ENCODE results near the gene RBM38.
"Not testable (repeated sequence)": the region's sequence is repeated elsewhere in the genome, so short reads cannot be mapped to it uniquely, and the experiment has no call there.

Gene RBM38

GRCh38 chr20:57390604-57391438 lies at the start of gene RBM38:
Gene RBM38 (plus strand): TSS chr20:57391396. CDS start chr20:57391582, 186 bp downstream.
- H3K4me3 ChIP-seq (ENCODE audit: low read length in 2 of 2): peak within 1 kb of the TSS; percentile 68 to 84
- H3K9ac ChIP-seq (ENCODE audit: low read length in 2 of 2): peak within 1 kb of the TSS; percentile 80 to 87
- H3K9me3 ChIP-seq (ENCODE audit: control insufficient read depth in 2 of 2, low read length in 2 of 2): no peaks in the 10 kb centered on the region
- H3K27ac ChIP-seq (ENCODE audit: low read length): peak within 1 kb of the TSS; percentile 89
- H3K27me3 ChIP-seq (ENCODE audit: control insufficient read depth in 1 of 2, insufficient read depth in 2 of 2, low read length in 2 of 2): no peaks in the 10 kb centered on the region
- peaks cover 9% of the 10 kb centered on the region in 2 donors for H3K36me3 ChIP-seq (ENCODE audit: control insufficient read depth in 2 of 2, insufficient read depth in 2 of 2, low read length in 2 of 2)
- H3K4me1 ChIP-seq (ENCODE audit: control insufficient read depth, insufficient read depth, low read length): peaks cover 53% of the 10 kb centered on the region

- Histone ChIP-seq H3K36me3 (ENCODE audit: control insufficient read depth in 2 of 2, insufficient read depth in 2 of 2, low read length in 2 of 2) (no peaks in the 10 kb centered on the region), H3K4me1 (ENCODE audit: control insufficient read depth, insufficient read depth, low read length) (no peaks in the 10 kb centered on the region), H3K27ac (ENCODE audit: low read length) (no peak overlapping the region), H3K27me3 (ENCODE audit: control insufficient read depth in 1 of 2, insufficient read depth in 2 of 2, low read length in 2 of 2) (peaks cover under 1 to 10% of the 10 kb centered on the region in 2 donors), H3K9ac (ENCODE audit: low read length in 2 of 2) (no peak overlapping the region), H3K9me3 (ENCODE audit: control insufficient read depth in 2 of 2, low read length in 2 of 2) (no peaks in the 10 kb centered on the region), H3K4me3 (ENCODE audit: low read length in 2 of 2) (no peak overlapping the region)
Measured at GRCh38 chr20:57341663-57342062, 49.5 kb upstream of the RBM38 start.

- H3K27ac ChIP-seq (ENCODE audit: low read length): no peak overlapping the region
- no peak overlapping the region for H3K4me3 ChIP-seq (ENCODE audit: low read length in 2 of 2)
- no peaks in the 10 kb centered on the region for H3K4me1 ChIP-seq (ENCODE audit: control insufficient read depth, insufficient read depth, low read length)
- H3K9ac ChIP-seq (ENCODE audit: low read length in 2 of 2): no peak overlapping the region
- no peaks in the 10 kb centered on the region for H3K36me3 ChIP-seq (ENCODE audit: control insufficient read depth in 2 of 2, insufficient read depth in 2 of 2, low read length in 2 of 2)
- peaks cover 1 to 7% of the 10 kb centered on the region in 2 donors for H3K27me3 ChIP-seq (ENCODE audit: control insufficient read depth in 1 of 2, insufficient read depth in 2 of 2, low read length in 2 of 2)
- H3K9me3 ChIP-seq (ENCODE audit: control insufficient read depth in 2 of 2, low read length in 2 of 2): no peaks in the 10 kb centered on the region
Measured at GRCh38 chr20:57342829-57343228, 48.4 kb upstream of the RBM38 start.

DNA sequence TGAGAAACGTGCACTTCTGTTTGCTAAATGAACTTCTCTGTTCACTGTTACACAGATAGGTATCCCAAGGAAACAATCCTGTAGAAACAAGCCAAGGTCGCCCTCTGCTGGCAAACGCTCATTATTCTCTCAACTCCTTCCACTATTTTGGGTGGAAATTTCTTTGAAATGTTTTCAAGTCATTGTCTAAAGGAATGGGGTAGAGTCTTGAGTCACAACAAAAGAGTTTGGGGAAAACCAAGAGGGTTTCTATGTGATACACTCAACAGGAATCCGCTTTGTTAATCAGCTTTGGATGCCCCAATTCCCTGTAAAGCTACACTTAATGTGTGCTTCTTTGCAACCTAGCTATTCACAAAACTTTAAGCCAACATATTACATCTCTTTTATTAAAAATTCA lies 44.7 kb upstream of the RBM38 start:
- Histone ChIP-seq H3K36me3 (ENCODE audit: control insufficient read depth in 2 of 2, insufficient read depth in 2 of 2, low read length in 2 of 2) (no peaks in the 10 kb centered on the region), H3K27ac (ENCODE audit: low read length) (no peak overlapping the region), H3K4me3 (ENCODE audit: low read length in 2 of 2) (no peak overlapping the region), H3K27me3 (ENCODE audit: control insufficient read depth in 1 of 2, insufficient read depth in 2 of 2, low read length in 2 of 2) (peaks cover 4% of the 10 kb centered on the region in 2 donors), H3K9me3 (ENCODE audit: control insufficient read depth in 2 of 2, low read length in 2 of 2) (no peaks in the 10 kb centered on the region), H3K9ac (ENCODE audit: low read length in 2 of 2) (no peak overlapping the region), H3K4me1 (ENCODE audit: control insufficient read depth, insufficient read depth, low read length) (peaks cover 2% of the 10 kb centered on the region)

- Histone ChIP-seq H3K4me1 (ENCODE audit: control insufficient read depth, insufficient read depth, low read length) (peaks cover 10% of the 10 kb centered on the region), H3K27ac (ENCODE audit: low read length) (no peak overlapping the region), H3K9ac (ENCODE audit: low read length in 2 of 2) (no peak overlapping the region), H3K4me3 (ENCODE audit: low read length in 2 of 2) (no peak overlapping the region), H3K9me3 (ENCODE audit: control insufficient read depth in 2 of 2, low read length in 2 of 2) (no peaks in the 10 kb centered on the region), H3K27me3 (ENCODE audit: control insufficient read depth in 1 of 2, insufficient read depth in 2 of 2, low read length in 2 of 2) (peaks cover 4% of the 10 kb centered on the region in 2 donors), H3K36me3 (ENCODE audit: control insufficient read depth in 2 of 2, insufficient read depth in 2 of 2, low read length in 2 of 2) (no peaks in the 10 kb centered on the region)
Measured at GRCh38 chr20:57347393-57347792, 43.8 kb upstream of the RBM38 start.

- not testable (repeated sequence) for H3K9me3 ChIP-seq (ENCODE audit: control insufficient read depth in 2 of 2, low read length in 2 of 2); H3K9ac ChIP-seq (ENCODE audit: low read length in 2 of 2); H3K27ac ChIP-seq (ENCODE audit: low read length); H3K4me3 ChIP-seq (ENCODE audit: low read length in 2 of 2); H3K36me3 ChIP-seq (ENCODE audit: control insufficient read depth in 2 of 2, insufficient read depth in 2 of 2, low read length in 2 of 2); H3K27me3 ChIP-seq (ENCODE audit: control insufficient read depth in 1 of 2, insufficient read depth in 2 of 2, low read length in 2 of 2)
- peaks cover 10% of the 10 kb centered on the region for H3K4me1 ChIP-seq (ENCODE audit: control insufficient read depth, insufficient read depth, low read length)
Measured at GRCh38 chr20:57348200-57348921, 42.8 kb upstream of the RBM38 start.

DNA sequence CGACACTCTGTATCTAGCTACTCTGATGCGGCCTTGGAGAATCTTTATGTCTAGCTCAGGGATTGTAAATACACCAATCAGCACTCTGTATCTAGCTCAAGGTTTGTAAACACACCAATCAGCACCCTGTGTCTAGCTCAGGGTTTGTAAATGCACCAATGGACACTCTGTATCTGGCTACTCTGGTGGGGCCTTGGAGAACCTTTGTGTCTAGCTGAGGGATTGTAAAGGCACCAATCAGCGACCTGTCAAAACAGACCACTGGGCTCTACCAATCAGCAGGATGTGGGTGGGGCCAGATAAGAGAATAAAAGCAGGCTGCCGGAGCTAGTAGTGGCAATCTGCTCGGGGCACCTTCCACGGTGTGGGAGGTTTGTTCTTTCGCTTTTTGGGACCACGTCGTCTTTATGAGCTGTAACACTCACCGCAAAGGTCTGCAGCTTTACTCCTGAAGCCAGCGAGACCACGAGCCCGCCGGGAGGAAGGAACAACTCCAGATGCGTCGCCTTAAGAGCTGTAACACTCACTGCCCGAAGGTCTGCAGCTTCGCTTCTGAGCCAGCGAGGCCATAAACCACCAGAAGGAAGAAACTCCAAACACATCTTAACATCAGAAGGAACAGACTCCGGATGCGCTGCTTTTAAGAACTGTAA lies 42.1 kb upstream of the RBM38 start:
- not testable (repeated sequence) for H3K27ac ChIP-seq (ENCODE audit: low read length); H3K27me3 ChIP-seq (ENCODE audit: control insufficient read depth in 1 of 2, insufficient read depth in 2 of 2, low read length in 2 of 2); H3K9me3 ChIP-seq (ENCODE audit: control insufficient read depth in 2 of 2, low read length in 2 of 2); H3K9ac ChIP-seq (ENCODE audit: low read length in 2 of 2); H3K4me3 ChIP-seq (ENCODE audit: low read length in 2 of 2)
- peaks cover 8 to 12% of the 10 kb centered on the region in 2 donors for H3K36me3 ChIP-seq (ENCODE audit: control insufficient read depth in 2 of 2, insufficient read depth in 2 of 2, low read length in 2 of 2)
- H3K4me1 ChIP-seq (ENCODE audit: control insufficient read depth, insufficient read depth, low read length): peaks cover 10% of the 10 kb centered on the region

DNA sequence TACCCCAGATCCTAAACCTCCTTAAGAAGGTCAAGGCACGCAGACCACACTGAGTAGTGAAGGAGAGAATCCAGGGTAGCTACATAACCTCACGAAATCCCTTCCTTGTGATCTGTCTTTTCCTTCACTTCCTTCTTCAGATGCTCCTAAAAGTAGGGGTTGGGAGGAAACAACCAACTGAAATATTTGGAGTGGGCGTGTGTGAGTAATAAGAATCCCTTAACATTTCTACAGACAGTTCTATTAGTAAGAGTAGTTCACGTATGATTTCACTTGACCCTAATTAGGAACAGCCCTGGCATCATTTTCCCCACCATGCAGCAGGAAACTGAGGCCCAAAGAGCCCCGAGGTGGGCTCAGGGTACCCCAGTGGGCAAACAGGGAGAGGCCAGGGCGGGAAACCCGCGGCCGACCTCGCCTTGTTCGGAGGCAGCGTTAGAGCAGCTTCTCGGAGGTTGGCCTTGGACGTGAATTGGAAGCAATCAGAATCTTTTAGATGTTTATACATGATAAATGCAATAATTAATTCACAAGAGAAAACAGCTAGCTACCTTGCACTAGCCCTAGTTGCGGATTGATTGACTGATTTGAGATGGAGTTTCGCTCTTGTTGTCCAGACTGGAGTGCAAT lies 41.0 kb upstream of the RBM38 start:
- H3K9ac ChIP-seq (ENCODE audit: low read length in 2 of 2): no peak overlapping the region
- H3K27me3 ChIP-seq (ENCODE audit: control insufficient read depth in 1 of 2, insufficient read depth in 2 of 2, low read length in 2 of 2): peaks cover 0 to 4% of the 10 kb centered on the region in 2 donors
- H3K27ac ChIP-seq (ENCODE audit: low read length): no peak overlapping the region
- peaks cover 16 to 19% of the 10 kb centered on the region in 2 donors for H3K36me3 ChIP-seq (ENCODE audit: control insufficient read depth in 2 of 2, insufficient read depth in 2 of 2, low read length in 2 of 2)
- H3K4me3 ChIP-seq (ENCODE audit: low read length in 2 of 2): no peak overlapping the region
- no peaks in the 10 kb centered on the region for H3K9me3 ChIP-seq (ENCODE audit: control insufficient read depth in 2 of 2, low read length in 2 of 2)
- peaks cover 10% of the 10 kb centered on the region for H3K4me1 ChIP-seq (ENCODE audit: control insufficient read depth, insufficient read depth, low read length)

DNA sequence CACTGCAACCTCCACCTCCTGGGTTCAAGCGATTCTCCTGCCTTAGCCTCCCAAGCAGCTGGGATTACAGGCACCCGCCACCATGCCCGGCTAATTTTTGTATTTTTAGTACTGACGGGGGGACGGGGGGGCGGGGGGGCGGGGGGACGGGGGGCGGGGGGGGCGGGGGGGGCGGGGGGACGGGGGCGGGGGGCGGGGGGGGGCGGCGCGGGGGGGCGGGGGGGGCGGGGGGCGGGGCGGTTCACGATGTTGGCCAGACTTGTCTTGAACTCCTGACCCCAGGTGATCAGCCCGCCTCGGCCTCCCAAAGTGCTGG lies 40.5 kb upstream of the RBM38 start:
- not testable (repeated sequence) for H3K9me3 ChIP-seq (ENCODE audit: control insufficient read depth in 2 of 2, low read length in 2 of 2); H3K27me3 ChIP-seq (ENCODE audit: control insufficient read depth in 1 of 2, insufficient read depth in 2 of 2, low read length in 2 of 2)
- Histone ChIP-seq H3K9ac (ENCODE audit: low read length in 2 of 2) (peak overlapping the region in 1 of 2 donors; percentile 97), H3K36me3 (ENCODE audit: control insufficient read depth in 2 of 2, insufficient read depth in 2 of 2, low read length in 2 of 2) (peaks cover 19 to 20% of the 10 kb centered on the region in 2 donors), H3K27ac (ENCODE audit: low read length) (peak overlapping the region; percentile 76), H3K4me3 (ENCODE audit: low read length in 2 of 2) (peak overlapping the region; percentile 97 to 100), H3K4me1 (ENCODE audit: control insufficient read depth, insufficient read depth, low read length) (peaks cover 10% of the 10 kb centered on the region)

- no peaks in the 10 kb centered on the region for H3K9me3 ChIP-seq (ENCODE audit: control insufficient read depth in 2 of 2, low read length in 2 of 2)
- H3K27me3 ChIP-seq (ENCODE audit: control insufficient read depth in 1 of 2, insufficient read depth in 2 of 2, low read length in 2 of 2): peaks cover 0 to 4% of the 10 kb centered on the region in 2 donors
- peak within 1 kb of the TSS; percentile 76 for H3K27ac ChIP-seq (ENCODE audit: low read length)
- H3K4me3 ChIP-seq (ENCODE audit: low read length in 2 of 2): peak within 1 kb of the TSS; percentile 97 to 100
- peaks cover 10% of the 10 kb centered on the region for H3K4me1 ChIP-seq (ENCODE audit: control insufficient read depth, insufficient read depth, low read length)
- H3K36me3 ChIP-seq (ENCODE audit: control insufficient read depth in 2 of 2, insufficient read depth in 2 of 2, low read length in 2 of 2): peaks cover 19 to 24% of the 10 kb centered on the region in 2 donors
- H3K9ac ChIP-seq (ENCODE audit: low read length in 2 of 2): peak within 1 kb of the TSS; percentile 95 to 97
Measured at GRCh38 chr20:57351042-57351783, 40.0 kb upstream of the RBM38 start, which contains the start of gene RAE1. Gene RAE1 (plus strand): TSS chr20:57351255. CDS start chr20:57354039, 2,784 bp downstream.

Measured in stomach smooth muscle (tissue), 2 donors.